Measurements from ENCODE around the gene RXRA. TPM values are rescaled to one million over a fixed set of nuclear protein-coding genes. Genes with fewer than 3 reads are reported as not detected.

The RXRA gene
- total and polyA plus RNA-seq, 10 of the 15 experiments (the other 5 are each of a cell fraction or from before 2014, with no cell fraction given) = 0.89 to 36.8 (median 11.1) TPM

GRCh38 chr9:134463280-134463679 is 137.0 kb downstream of the RXRA start:
- no peaks in the 10 kb centered on the region for H4K20me1 ChIP-seq (ENCODE audit: control insufficient read depth, insufficient read depth)
- H3K27me3 ChIP-seq (replicated peaks in 1 of 2; ENCODE audit: control insufficient read depth in 2 of 2, insufficient read depth in 2 of 2, low read length in 1 of 2) = no peaks in the 10 kb centered on the region
- intact Hi-C loops (cut with micrococcal nuclease; ENCODE audit: unreplicated experiment) = no loop called here
- ATAC-seq = no peak
- FAIRE-seq = no peak
- BruUV-seq (replicated peaks) = no TSS peak
- H3K27ac ChIP-seq (ENCODE audit: control insufficient read depth, insufficient read depth) = no peak overlapping the region
- DNase-seq (ENCODE audit: low read depth, low spot score) = no peak
- no peak for TF ChIP-seq RCOR1 (conservative IDR thresholded peaks at IDR 0.05; ENCODE audit: low read depth, low read length)
- TF ChIP-seq KLF5 (IDR thresholded peaks at IDR 0.05; ENCODE audit: partially characterized antibody) = no peak
- TF ChIP-seq POLR2AphosphoS5 (IDR thresholded peaks at IDR 0.05; ENCODE audit: low read length) = no peak
- no peak for TF ChIP-seq MLLT1 (IDR thresholded peaks at IDR 0.05)
- no peak for TF ChIP-seq NR2C2 (IDR thresholded peaks at IDR 0.05; ENCODE audit: borderline replicate concordance, control insufficient read depth, insufficient read length, low read depth)
- TF ChIP-seq HSF1 (IDR thresholded peaks at IDR 0.05; ENCODE audit: low read depth, low read length) = no peak
- TF ChIP-seq REST (IDR thresholded peaks at IDR 0.05; ENCODE audit: low read depth, low read length) = no peak
- no peak for TF ChIP-seq CEBPB (IDR thresholded peaks at IDR 0.05; ENCODE audit: borderline replicate concordance in 1 of 2, low read depth in 2 of 2, low read length in 2 of 2)
- no peak for TF ChIP-seq BCL11A (IDR thresholded peaks at IDR 0.05; ENCODE audit: low read depth, low read length)
- TF ChIP-seq IKZF1 (conservative IDR thresholded peaks at IDR 0.05) = no peak
- no peak overlapping the region for H3K4me3 ChIP-seq
- H3K9ac ChIP-seq (ENCODE audit: control insufficient read depth, insufficient read depth, low read length) = no peak overlapping the region
- H3K9me3 ChIP-seq (replicated peaks; ENCODE audit: control insufficient read depth, insufficient read depth, low read length) = no peaks in the 10 kb centered on the region; the same call in 2 of the 3 replicates
- no peaks in the 10 kb centered on the region for H3K4me1 ChIP-seq (ENCODE audit: control insufficient read depth, insufficient read depth, low read length)
- 0% methylated on average over 6 of the region's 7 CpGs for whole genome bisulfite sequencing (ENCODE audit: insufficient coverage, insufficient replicate concordance, low lambda C conversion rate, missing lambda C conversion rate)
- no peak overlapping the region for H2AFZ ChIP-seq (ENCODE audit: control insufficient read depth, low read depth, low read length)
- POLR2A ChIA-PET = no interaction called here
- no peaks in the 10 kb centered on the region for H3K79me2 ChIP-seq (ENCODE audit: control insufficient read depth, insufficient read depth, low read length)
- no peaks in the 10 kb centered on the region for H3K36me3 ChIP-seq (ENCODE audit: control insufficient read depth in 2 of 2, insufficient read depth in 2 of 2, low read length in 1 of 2)
- no peak overlapping the region for H3K4me2 ChIP-seq (ENCODE audit: control insufficient read depth, insufficient read depth)
- in situ Hi-C loops (cut with MboI) = no loop called here
- RAD21 ChIA-PET (ENCODE audit: unreplicated experiment) = no interaction called here
- SMC1A ChIA-PET (ENCODE audit: uncharacterized antibody, unreplicated experiment) = no interaction called here
- CTCF ChIA-PET = no interaction called here

All from GM12878 (cell line).